HL-60/S4 treated with phorbol 12-myristate 13-acetate at 8.2 ng/mL for 4 days and 3 days (cell line): ENCODE data around the gene SNRNP27.
"Not testable (repeated sequence)": the region's sequence is repeated elsewhere in the genome, so short reads cannot be mapped to it uniquely, and the experiment has no call there.

ENCODE experiments used
- in situ Hi-C: fragments of 300-500 bp; cut with MboI; formaldehyde crosslinking; loops from 2 replicates; pipeline ENCODE4 v1.15.0; 2022; ENCODE audit warnings: low sequenced_read_pairs

The SNRNP27 gene

GRCh38 chr2:69944756-69945155 is 51.0 kb downstream of the SNRNP27 start:
- in situ Hi-C loops, result loop anchor here (25.0 kb wide), 1 partner anchor 118 kb away; no protein-coding TSS in a partner anchor

GRCh38 chr2:69945441-69945840 is 51.7 kb downstream of the SNRNP27 start:
- in situ Hi-C loops, result loop anchor here (25.0 kb wide), 1 partner anchor 117 kb away; no protein-coding TSS in a partner anchor

GRCh38 chr2:69945941-69946340 is 52.2 kb downstream of the SNRNP27 start:
- in situ Hi-C loops, result loop anchor here (25.0 kb wide), 1 partner anchor 116 kb away; no protein-coding TSS in a partner anchor

GRCh38 chr2:69946351-69947324 is 52.9 kb downstream of the SNRNP27 start:
- in situ Hi-C loops, result loop anchor here (25.0 kb wide), 1 partner anchor 116 kb away; no protein-coding TSS in a partner anchor

- in situ Hi-C loops, result loop anchor here (25.0 kb wide), 1 partner anchor 115 kb away; no protein-coding TSS in a partner anchor
Observed at GRCh38 chr2:69947325-69947931, 53.7 kb downstream of the SNRNP27 start.

- in situ Hi-C loops, result loop anchor here (25.0 kb wide), 1 partner anchor 114 kb away; no protein-coding TSS in a partner anchor
Observed at GRCh38 chr2:69948032-69948962, 54.5 kb downstream of the SNRNP27 start.

GRCh38 chr2:69948963-69949645 is 55.3 kb downstream of the SNRNP27 start:
- in situ Hi-C loops, result loop anchor here (25.0 kb wide), 1 partner anchor 113 kb away; no protein-coding TSS in a partner anchor

- in situ Hi-C loops, result no loop called here
Observed at GRCh38 chr2:69950241-69950640, 56.5 kb downstream of the SNRNP27 start.

GRCh38 chr2:69950671-69951070 is 56.9 kb downstream of the SNRNP27 start:
- in situ Hi-C loops, result not testable (repeated sequence)

- in situ Hi-C loops, result no loop called here
Observed at GRCh38 chr2:69952336-69953115, 58.8 kb downstream of the SNRNP27 start.

- in situ Hi-C loops, result no loop called here
Observed at GRCh38 chr2:69954084-69954483, 60.3 kb downstream of the SNRNP27 start.
